ENCODE results near the gene SH2D4B.

The SH2D4B gene

DNA sequence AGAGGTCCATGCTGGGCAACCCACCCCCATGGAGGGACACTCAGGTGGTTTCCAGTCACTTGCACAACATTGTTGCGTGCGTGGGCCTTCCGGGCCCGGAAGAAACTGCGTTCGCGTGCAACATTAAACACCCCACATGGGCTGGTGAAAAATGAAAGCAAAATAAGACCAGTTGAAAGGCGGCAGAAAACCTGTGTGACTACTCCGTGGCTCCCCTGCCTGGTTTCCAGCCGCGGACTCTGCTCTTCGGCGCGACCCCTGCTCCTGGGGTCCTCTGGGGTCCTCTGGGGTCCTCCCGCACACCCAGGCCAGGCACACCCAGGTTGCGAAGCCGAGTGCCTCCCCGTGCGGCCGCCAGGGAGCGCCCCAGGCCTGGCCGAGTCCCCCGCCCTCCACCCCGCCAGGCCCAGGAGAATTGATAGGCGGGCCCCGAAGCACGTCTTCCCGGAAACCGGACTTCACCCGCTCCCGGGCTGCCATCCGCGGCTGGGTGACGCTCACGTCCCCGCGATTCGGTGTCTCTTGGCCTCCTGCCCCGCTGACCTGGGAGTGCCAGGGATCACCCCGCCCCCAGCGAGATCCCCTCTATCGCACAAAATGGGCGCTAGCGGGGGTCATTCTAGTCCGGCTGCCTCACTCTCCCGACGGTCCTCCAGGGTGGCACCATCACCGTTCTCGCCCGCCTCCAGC lies 1.9 kb upstream of the SH2D4B start:
- TF ChIP-seq, protein P1, sequence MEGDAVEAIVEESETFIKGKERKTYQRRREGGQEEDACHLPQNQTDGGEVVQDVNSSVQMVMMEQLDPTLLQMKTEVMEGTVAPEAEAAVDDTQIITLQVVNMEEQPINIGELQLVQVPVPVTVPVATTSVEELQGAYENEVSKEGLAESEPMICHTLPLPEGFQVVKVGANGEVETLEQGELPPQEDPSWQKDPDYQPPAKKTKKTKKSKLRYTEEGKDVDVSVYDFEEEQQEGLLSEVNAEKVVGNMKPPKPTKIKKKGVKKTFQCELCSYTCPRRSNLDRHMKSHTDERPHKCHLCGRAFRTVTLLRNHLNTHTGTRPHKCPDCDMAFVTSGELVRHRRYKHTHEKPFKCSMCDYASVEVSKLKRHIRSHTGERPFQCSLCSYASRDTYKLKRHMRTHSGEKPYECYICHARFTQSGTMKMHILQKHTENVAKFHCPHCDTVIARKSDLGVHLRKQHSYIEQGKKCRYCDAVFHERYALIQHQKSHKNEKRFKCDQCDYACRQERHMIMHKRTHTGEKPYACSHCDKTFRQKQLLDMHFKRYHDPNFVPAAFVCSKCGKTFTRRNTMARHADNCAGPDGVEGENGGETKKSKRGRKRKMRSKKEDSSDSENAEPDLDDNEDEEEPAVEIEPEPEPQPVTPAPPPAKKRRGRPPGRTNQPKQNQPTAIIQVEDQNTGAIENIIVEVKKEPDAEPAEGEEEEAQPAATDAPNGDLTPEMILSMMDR (IDR thresholded peaks at IDR 0.05; ENCODE audit: control insufficient read depth, extremely low read depth, insufficient read depth) = 0 out of 2 replicates have a peak, but pooled peaks have one; percentile 7
- no peak for DNase-seq (ENCODE audit: low read depth)
- no peak overlapping the region for H3K4me3 ChIP-seq (ENCODE audit: low read depth, low read length)

DNA sequence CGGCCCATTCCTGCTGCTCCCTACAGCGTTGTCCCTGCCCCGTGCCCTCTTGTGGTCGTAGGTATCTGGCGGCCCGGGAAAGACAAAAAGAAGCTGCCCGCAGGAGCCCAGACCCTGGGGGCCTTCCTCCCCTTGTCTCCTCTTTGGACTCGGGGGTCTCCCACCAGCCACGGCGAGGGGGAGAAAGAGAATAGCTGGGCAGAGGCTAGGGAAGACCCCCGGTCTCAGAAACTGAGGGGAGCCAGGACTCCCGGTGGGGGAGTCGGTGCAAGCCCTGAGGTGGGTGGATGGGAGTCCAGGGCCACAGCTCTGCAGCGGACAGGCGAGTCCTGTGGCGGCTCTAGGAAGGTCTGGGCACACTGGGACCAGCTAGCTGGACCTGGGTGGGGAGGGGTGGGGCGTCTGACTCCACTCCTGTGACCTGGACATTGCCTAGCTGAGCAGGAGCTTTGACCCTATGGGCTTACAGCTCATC lies 1.3 kb upstream of the SH2D4B start:
- DNase-seq (ENCODE audit: low read depth) = no peak
- TF ChIP-seq, protein P1 (IDR thresholded peaks at IDR 0.05; ENCODE audit: control insufficient read depth, extremely low read depth, insufficient read depth) = no peak
- no peak overlapping the region for H3K4me3 ChIP-seq (ENCODE audit: low read depth, low read length)

DNA sequence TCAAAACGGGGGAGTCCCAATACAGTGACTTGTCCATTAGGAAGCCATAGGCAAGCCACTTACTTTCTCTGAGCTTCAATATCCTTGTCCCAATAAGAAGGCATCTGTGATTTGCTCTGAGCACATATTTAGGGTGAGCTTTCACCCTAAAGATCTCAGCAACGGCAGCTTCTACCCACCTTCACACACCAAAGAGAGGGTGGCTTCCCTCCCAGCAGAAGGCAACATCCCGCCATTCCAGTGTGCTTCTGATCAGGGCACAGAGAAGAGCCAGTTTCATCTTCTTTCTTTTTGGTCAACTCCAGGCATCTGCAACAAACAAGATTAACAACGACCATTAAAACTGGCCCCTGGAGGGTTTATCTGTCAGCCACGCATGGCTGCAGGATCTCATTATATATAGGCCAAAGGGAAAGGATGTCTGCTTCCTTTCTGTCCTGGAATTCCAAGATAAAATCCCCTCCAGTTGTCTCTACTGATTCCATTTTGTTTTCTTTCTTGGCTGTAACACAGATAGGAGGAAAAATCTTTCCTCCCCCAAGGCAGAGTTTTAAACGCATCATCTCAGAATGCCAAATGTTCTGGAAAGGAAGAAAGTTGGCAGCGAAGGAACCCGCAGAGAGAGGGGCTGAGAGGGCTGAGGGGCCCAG lies 491 bp upstream of the SH2D4B start:
- no peak overlapping the region for H3K4me3 ChIP-seq (ENCODE audit: low read depth, low read length)
- TF ChIP-seq, protein P1 (IDR thresholded peaks at IDR 0.05; ENCODE audit: control insufficient read depth, extremely low read depth, insufficient read depth) = no peak
- DNase-seq (ENCODE audit: low read depth) = no peak

GRCh38 chr10:80538481-80539185 lies 931 bp downstream of the SH2D4B start:
- H3K4me3 ChIP-seq (ENCODE audit: low read depth, low read length) = no peak overlapping the region
- TF ChIP-seq, protein P1 (IDR thresholded peaks at IDR 0.05; ENCODE audit: control insufficient read depth, extremely low read depth, insufficient read depth) = no peak
- DNase-seq (ENCODE audit: low read depth) = no peak

DNA sequence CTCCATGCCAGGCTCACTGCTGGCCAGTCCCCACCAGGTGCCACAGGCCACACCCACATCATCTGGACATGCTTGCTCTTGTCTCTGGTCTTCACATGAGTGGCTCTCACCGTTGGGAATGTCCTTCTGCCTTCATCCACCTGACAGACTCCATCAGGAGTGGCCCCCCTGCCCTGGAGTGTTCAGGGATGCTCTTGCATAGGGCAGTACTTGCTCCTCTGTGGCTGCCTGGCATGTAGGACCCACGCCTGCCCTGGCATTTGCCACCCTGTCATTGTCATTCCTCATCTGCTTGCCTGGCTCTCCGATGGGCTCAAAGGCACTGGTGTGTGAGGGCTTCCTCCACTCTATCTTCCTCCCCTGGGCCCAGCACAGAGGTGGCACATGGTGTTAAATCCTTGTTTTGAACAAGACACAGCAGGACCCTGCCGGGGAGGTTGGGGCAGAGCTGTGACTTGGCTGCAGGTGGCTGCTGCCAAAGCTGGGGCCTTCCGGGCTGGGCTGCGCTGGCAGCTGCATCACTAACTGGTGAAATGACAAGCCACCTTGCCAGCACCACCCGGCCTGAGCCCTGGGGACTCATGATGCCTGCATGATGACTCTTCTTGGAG lies 1.8 kb downstream of the SH2D4B start:
- no peak overlapping the region for H3K4me3 ChIP-seq (ENCODE audit: low read depth, low read length)
- DNase-seq (ENCODE audit: low read depth) = no peak
- TF ChIP-seq, protein P1 (IDR thresholded peaks at IDR 0.05; ENCODE audit: control insufficient read depth, extremely low read depth, insufficient read depth) = no peak

DNA sequence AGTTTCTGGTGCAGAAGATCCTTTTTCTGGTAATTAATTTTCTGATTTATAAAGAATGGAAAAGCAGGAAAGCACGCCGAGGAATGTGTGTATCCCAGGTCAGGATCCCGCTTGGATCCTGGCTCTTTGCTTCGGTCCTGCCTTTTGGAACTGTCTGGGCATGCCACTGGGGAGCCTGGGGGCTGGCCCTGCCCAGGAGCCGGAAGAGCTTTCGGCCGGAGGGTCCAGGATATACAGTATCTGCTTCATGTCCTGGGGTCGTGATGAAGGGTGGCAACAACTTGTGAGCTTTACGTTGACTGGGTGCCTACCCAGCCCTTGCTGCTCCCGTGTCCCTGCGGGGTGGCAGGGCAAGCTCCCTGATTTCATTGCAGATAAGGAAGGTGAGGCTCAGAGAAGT lies 2.4 kb downstream of the SH2D4B start:
- no peak overlapping the region for H3K4me3 ChIP-seq (ENCODE audit: low read depth, low read length)
- TF ChIP-seq, protein P1 (IDR thresholded peaks at IDR 0.05; ENCODE audit: control insufficient read depth, extremely low read depth, insufficient read depth) = no peak
- no peak for DNase-seq (ENCODE audit: low read depth)

Data from LNCaP clone FGC (cell line).